Left ventricle myocardium superior (tissue), 1 donor: Measurements from ENCODE around the gene SYNCRIP. TPM values are rescaled to one million over a fixed set of nuclear protein-coding genes. Genes with fewer than 3 reads are reported as not detected.
"Not testable (repeated sequence)": the region's sequence is repeated elsewhere in the genome, so short reads cannot be mapped to it uniquely, and the experiment has no call there.

Experiments used
- ATAC-seq: fragments of 200-7000 bp; cut with Tn5 transposase; one replicate; pipeline ENCODE4 v1.9.1; 2020; ENCODE audit warnings: mild to moderate bottlenecking, moderate library complexity
- DNase-seq: peaks from one replicate; pipeline ENCODE4 v3.0.0-alpha.2; 2020
- intact Hi-C: fragments of 100-400 bp; cut with micrococcal nuclease; formaldehyde crosslinking; loops from one replicate; pipeline ENCODE4 v1.11.0; 2022
- total RNA-seq: library from RNA; stranded (reverse); fragmentation: NEBNext Ultra II Directional; extraction: Animal tissue kit (Norgen Biotek cat#: 25700); gene quantifications from one replicate; pipeline ENCODE4 v1.2.1, GENCODE V29; 2021
- donor health status: DM: no; HTN: yes; CAD: no; lungs with severe emphysema.

The SYNCRIP gene
- total RNA-seq, 1 donor from 2014 or later: 62.2 TPM

- DNase-seq (no peak), ATAC-seq (no peak)
- intact Hi-C loops: no loop called here
Measured at GRCh38 chr6:85614780-85615179, 27.9 kb downstream of the SYNCRIP start.

GRCh38 chr6:85612690-85613474 lies 29.8 kb downstream of the SYNCRIP start:
- intact Hi-C loops: no loop called here
- no peak for ATAC-seq
- DNase-seq: no peak

GRCh38 chr6:85610182-85610895 lies 32.3 kb downstream of the SYNCRIP start:
- intact Hi-C loops: no loop called here
- ATAC-seq: no peak

GRCh38 chr6:85602100-85602499 lies 40.6 kb downstream of the SYNCRIP start:
- intact Hi-C loops: no loop called here
- ATAC-seq: no peak
- DNase-seq: no peak

More at GRCh38 chr6:85610182-85610895, 32.3 kb downstream of the SYNCRIP start:
- no peak for DNase-seq

- ATAC-seq (no peak), DNase-seq (no peak)
- intact Hi-C loops: no loop called here
Measured at GRCh38 chr6:85600713-85601313, 41.9 kb downstream of the SYNCRIP start.

- intact Hi-C loops: no loop called here
- ATAC-seq (peak; percentile 17), DNase-seq (no peak)
Measured at GRCh38 chr6:85594197-85594930, 48.3 kb downstream of the SYNCRIP start.

GRCh38 chr6:85593438-85594196 lies 49.1 kb downstream of the SYNCRIP start, which contains the start of gene SNX14:
Gene SNX14, minus strand, starts transcription at chr6:85593858. Its CDS starts 140 bp downstream, at chr6:85593718.
- peak; percentile 97 for DNase-seq
- peak; percentile 98 for ATAC-seq
- intact Hi-C loops: no loop called here

GRCh38 chr6:85592033-85592432 lies 50.7 kb downstream of the SYNCRIP start:
- DNase-seq: no peak
- ATAC-seq: no peak
- intact Hi-C loops: no loop called here

GRCh38 chr6:85591207-85591606 lies 51.5 kb downstream of the SYNCRIP start:
- no peak for ATAC-seq
- intact Hi-C loops: no loop called here
- no peak for DNase-seq

GRCh38 chr6:85585741-85586140 lies 56.9 kb downstream of the SYNCRIP start:
- ATAC-seq: no peak
- DNase-seq: no peak
- intact Hi-C loops: no loop called here

GRCh38 chr6:85582832-85583231 lies 59.9 kb downstream of the SYNCRIP start:
- ATAC-seq, intact Hi-C loops, DNase-seq: not testable (repeated sequence)

GRCh38 chr6:85581572-85581971 lies 61.1 kb downstream of the SYNCRIP start:
- intact Hi-C loops: no loop called here
- DNase-seq: no peak
- ATAC-seq: no peak

- intact Hi-C loops: no loop called here
- DNase-seq (peak; percentile 56), ATAC-seq (peak; percentile 96)
Measured at GRCh38 chr6:85580878-85581267, 61.8 kb downstream of the SYNCRIP start.

GRCh38 chr6:85580118-85580877 lies 62.4 kb downstream of the SYNCRIP start:
- intact Hi-C loops: no loop called here
- ATAC-seq (peak; percentile 21), DNase-seq (no peak)

GRCh38 chr6:85579581-85579980 lies 63.1 kb downstream of the SYNCRIP start:
- no peak for DNase-seq
- ATAC-seq: no peak
- intact Hi-C loops: no loop called here

GRCh38 chr6:85576476-85576875 lies 66.2 kb downstream of the SYNCRIP start:
- intact Hi-C loops: no loop called here
- DNase-seq: no peak
- no peak for ATAC-seq

GRCh38 chr6:85574932-85575598 lies 67.6 kb downstream of the SYNCRIP start:
- ATAC-seq: no peak
- intact Hi-C loops: no loop called here
- no peak for DNase-seq

- ATAC-seq: no peak
- no peak for DNase-seq
- intact Hi-C loops: no loop called here
Measured at GRCh38 chr6:85569323-85569722, 73.4 kb downstream of the SYNCRIP start.
